GM19193 (cell line): Measurements from ENCODE around the gene DMRTA2.

Source experiments
- POLR2A ChIP-seq: IDR thresholded peaks from 4 replicates; pipeline ENCODE4 v1.6.1; 2011; ENCODE audit not compliant: insufficient read depth, insufficient read length; ENCODE audit errors: extremely low read depth

The DMRTA2 gene

GRCh38 chr1:50422946-50423669, at the start of gene DMRTA2:
Gene DMRTA2 (minus strand): TSS chr1:50423443. CDS start chr1:50421536, 1,907 bp downstream.
- TF ChIP-seq POLR2A = no peak

- no peak for TF ChIP-seq POLR2A
Observed at GRCh38 chr1:50471967-50472366, 48.7 kb upstream of the DMRTA2 start.

- no peak for TF ChIP-seq POLR2A
Observed at GRCh38 chr1:50462964-50463363, 39.7 kb upstream of the DMRTA2 start.

GRCh38 chr1:50458507-50458906, 35.3 kb upstream of the DMRTA2 start:
- no peak for TF ChIP-seq POLR2A

- no peak for TF ChIP-seq POLR2A
Observed at GRCh38 chr1:50454911-50455310, 31.7 kb upstream of the DMRTA2 start.

- no peak for TF ChIP-seq POLR2A
Observed at GRCh38 chr1:50453266-50453665, 30.0 kb upstream of the DMRTA2 start.

- no peak for TF ChIP-seq POLR2A
Observed at GRCh38 chr1:50452700-50453099, 29.5 kb upstream of the DMRTA2 start.

GRCh38 chr1:50450861-50451653, 27.8 kb upstream of the DMRTA2 start:
- TF ChIP-seq POLR2A = no peak

GRCh38 chr1:50447961-50448360, 24.7 kb upstream of the DMRTA2 start:
- no peak for TF ChIP-seq POLR2A

- TF ChIP-seq POLR2A = no peak
Observed at GRCh38 chr1:50441183-50441582, 17.9 kb upstream of the DMRTA2 start.

- TF ChIP-seq POLR2A = no peak
Observed at GRCh38 chr1:50438945-50439344, 15.7 kb upstream of the DMRTA2 start.

- no peak for TF ChIP-seq POLR2A
Observed at GRCh38 chr1:50436489-50436888, 13.2 kb upstream of the DMRTA2 start.

- no peak for TF ChIP-seq POLR2A
Observed at GRCh38 chr1:50430010-50430405, 6.8 kb upstream of the DMRTA2 start.

- TF ChIP-seq POLR2A = no peak
Observed at GRCh38 chr1:50427818-50428779, 4.9 kb upstream of the DMRTA2 start.
